ENCODE results near the gene TP53TG3E.
"Not testable (repeated sequence)": the region's sequence is repeated elsewhere in the genome, so short reads cannot be mapped to it uniquely, and the experiment has no call there.

Gene TP53TG3E

GRCh38 chr16:33304006-33304405 is at the start of gene TP53TG3E:
TP53TG3E (plus strand) TSS chr16:33304306; CDS start chr16:33304374, 68 bp downstream.
- not testable (repeated sequence) for DNase-seq (ENCODE audit: low spot score)

GRCh38 chr16:33336226-33337012 is 32.3 kb downstream of the TP53TG3E start:
- DNase-seq (ENCODE audit: low spot score): peak; percentile 61

GRCh38 chr16:33337627-33338542 is 33.8 kb downstream of the TP53TG3E start:
- peak; percentile 57 for DNase-seq (ENCODE audit: low spot score)

- not testable (repeated sequence) for DNase-seq (ENCODE audit: low spot score)
Observed at GRCh38 chr16:33338543-33338951, 34.4 kb downstream of the TP53TG3E start.

GRCh38 chr16:33339093-33340061 is 35.3 kb downstream of the TP53TG3E start:
- DNase-seq (ENCODE audit: low spot score): peak; percentile 61

Measured in CD4-positive, alpha-beta T cell treated with Interleukin-6 at 100 ng/mL for 8 hours (primary cell).